HG02970 (cell line): ENCODE measurements around the gene FBN3.
"Not testable (repeated sequence)": the region's sequence is repeated elsewhere in the genome, so short reads cannot be mapped to it uniquely, and the experiment has no call there.

Experiments
- ATAC-seq: cut with Tn5 transposase; IDR thresholded peaks from one replicate; pipeline ENCODE4 v1.9.1; 2021; ENCODE audit warnings: mild to moderate bottlenecking, moderate library complexity, moderate number of reproducible peaks; ENCODE audit not compliant: unreplicated experiment, low FRiP score

Gene FBN3

DNA sequence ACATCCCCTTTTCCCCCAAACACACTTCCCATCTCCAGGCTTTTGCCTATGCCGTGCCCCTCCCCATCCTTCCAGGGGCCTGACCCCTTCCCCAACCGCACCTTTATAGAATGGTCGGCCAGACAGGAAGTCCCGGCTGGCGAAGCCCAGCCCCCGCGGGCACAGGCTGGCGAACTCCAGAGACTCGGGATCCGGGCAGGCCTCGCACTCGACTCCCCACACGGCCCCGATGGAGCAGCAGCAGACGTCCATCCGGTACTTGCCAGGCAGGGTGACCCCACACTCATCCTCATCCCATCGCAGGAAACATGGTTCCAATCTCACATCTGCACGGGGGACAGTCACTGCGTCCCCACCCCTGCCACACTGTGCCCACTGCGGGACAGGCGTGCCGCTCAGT, 25.7 kb downstream of the FBN3 start:
- ATAC-seq = no peak

DNA sequence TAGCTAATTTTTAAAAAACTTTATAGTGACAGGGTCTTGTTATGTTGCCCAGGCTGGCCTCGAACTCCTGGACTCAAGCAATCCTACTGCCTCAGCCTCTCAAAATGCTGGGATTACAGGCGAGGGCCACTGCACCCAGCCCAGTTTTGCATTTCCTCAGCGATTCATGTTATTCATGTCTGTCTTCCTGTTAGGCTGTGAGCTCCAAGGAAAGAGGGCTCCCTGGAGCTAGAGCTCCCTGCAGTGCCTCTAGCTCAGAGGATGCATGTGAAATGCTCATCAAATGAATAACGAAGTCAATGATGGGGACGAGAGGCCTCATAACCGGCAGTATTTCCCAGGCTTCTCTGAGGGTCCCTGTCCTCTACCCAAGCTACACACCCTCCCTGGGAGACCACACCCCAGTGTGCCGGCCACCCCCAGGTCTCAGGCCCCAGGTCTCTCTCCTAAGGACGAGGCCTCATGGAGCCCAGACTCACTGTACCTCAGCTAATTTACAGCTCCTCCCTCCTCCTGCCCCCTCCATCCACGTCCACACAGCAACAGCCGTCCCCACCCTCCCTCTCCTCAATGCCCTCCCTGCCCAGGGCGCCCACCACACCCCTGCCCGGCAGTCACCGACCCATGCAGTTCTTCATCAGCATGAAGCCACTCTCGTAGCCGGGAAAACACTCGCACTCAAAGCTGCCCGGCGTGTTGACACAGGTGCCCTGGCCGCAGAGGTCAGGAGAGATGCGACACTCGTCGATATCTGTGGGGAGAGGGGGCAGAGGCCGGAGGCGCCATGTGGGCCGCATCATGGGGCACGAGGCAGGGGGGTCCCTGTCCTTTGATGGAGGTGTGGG, 28.5 kb downstream of the FBN3 start:
- ATAC-seq = no peak

DNA sequence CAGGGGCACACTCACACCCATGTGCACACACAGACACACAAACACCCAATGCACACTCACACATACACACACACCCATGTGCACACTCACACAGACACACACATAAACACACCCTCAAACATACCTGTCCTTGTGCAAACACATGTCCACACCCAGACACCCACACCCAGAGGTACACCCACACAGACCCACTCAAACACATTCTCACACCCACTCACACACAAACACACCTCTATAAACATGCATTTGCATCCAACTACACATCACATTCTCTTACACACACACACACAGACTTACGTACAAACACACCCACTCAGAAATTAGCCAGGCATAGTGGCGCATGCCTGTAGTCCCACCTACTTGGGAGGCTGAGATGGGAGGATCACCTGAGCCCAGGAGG, 31.4 kb downstream of the FBN3 start:
- ATAC-seq = no peak

DNA sequence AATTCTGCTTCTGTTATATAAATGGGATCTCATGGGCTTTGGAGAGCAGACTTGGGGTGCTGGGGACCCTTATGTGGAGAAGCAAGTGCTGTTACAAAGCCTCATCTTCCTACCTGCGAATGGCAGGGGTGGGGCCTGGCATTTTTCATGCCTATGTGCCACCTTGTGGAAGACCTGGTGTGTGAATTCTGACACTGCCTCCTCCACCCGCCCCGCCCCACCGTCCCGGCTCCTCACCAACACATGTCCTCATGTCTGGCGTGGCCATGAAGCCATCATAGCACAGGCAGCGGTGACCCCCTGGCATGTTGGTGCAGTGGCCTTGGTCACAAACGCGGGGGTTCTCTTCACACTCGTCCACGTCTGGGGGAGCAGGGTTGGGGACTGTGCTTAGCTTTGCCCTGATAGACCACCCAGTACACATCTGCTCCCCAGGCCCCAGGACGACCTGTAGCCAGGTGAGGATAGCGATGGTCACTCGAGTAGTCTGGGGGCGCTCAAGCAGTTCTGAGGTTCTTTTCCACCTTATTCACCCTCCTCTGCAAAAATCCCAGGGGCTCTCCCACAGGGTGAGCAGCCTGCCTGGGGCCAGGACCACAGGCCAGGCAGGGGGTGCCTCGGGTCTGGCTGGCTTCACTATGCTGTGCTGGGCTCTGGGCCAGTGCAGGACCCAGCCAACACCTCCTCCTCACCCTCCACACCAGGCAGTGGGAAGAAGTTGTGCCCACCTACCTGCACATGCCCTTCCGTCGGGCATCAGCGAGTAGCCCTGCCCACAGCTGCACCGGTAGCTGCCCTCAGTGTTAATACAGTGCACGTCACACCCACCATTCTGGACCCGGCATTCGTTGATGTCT, 32.7 kb downstream of the FBN3 start:
- ATAC-seq = no peak

DNA sequence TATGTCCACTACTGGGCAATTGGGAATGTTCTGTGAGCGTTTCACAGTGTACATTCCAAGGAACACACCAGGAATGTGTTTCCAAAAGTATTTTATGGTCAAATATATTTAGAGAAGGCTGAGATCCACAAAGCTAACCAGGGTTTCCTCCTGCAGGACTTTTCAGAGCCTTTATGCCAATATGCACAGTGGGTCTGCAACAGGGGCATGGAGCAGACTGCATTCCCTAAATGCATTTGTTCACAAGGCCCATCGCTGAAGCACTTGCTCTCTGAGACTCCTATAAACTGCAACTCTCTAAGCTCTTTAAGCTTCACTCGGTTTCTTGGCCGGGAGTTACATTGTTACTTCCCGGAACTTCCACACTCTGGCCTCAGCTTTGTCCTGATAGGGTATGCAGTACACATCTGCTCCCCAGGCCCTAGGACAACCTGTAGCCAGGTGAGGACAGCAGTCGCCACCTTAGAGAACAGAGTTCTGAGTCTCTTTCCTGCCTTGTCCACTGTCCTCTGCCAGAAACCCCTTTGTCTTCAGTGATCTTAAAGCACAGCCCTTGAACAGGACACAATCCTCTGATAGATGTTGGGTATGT, 33.5 kb downstream of the FBN3 start:
- no peak for ATAC-seq

- no peak for ATAC-seq
These were observed 36.4 kb downstream of the FBN3 start for GRCh38 chr19:8113017-8113416.

GRCh38 chr19:8111376-8111775, 38.0 kb downstream of the FBN3 start:
- no peak for ATAC-seq

DNA sequence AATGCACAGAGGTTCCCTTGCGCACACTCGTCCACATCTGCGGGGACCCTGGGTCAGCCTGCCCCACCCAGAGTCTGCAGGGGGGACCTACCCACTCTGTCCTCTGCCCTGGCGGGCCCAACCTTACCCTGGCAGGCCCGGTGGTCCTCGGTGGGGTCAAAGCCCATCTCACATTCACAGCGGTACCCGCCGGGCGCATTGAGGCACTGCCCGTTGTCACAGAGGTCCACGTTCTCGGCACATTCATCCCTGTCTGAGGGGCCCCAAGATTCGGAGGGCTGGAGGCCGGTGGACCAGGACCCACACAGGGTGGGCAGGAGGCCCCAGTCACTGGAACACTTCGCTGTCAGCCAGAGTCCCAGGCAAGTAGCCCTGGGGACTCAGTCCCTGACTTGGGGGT, 38.5 kb downstream of the FBN3 start:
- ATAC-seq = no peak

DNA sequence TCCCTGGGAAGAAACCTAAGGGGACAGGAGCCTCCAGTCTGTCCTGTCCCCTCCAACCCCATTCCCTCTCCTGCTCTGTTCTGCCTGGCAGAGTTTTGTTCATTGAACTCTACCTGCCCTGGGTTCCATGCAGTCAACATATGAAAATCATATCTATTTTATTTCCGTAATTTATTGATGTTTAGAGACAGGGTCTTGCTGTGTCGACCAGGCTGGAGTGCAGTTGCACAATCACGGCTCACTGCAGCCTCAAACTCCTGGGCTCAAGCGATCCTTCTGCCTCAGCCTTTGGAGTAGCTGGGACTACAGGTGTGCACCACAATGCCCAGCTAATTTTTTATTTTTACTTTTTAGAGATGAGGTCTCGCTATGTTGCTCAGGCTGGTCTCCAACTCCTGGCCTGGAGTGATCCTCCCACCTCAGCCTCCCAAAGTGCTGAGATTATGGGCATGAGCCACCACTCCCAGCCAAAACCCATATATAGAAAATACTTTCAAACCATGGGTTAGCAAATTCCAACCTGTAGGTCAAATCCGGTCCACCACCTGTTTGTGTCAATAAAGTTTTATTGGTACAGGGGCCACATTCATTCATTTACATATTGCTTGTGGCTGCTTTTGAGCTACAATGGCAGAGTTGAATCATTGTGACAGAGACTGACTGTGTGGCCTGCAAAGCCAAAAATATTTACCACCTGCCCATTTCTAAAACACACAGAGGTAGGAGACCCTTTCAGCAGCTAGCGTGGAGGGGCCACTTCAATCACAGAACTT, 39.3 kb downstream of the FBN3 start:
- ATAC-seq = no peak

GRCh38 chr19:8109455-8109854, 39.9 kb downstream of the FBN3 start:
- ATAC-seq = no peak

DNA sequence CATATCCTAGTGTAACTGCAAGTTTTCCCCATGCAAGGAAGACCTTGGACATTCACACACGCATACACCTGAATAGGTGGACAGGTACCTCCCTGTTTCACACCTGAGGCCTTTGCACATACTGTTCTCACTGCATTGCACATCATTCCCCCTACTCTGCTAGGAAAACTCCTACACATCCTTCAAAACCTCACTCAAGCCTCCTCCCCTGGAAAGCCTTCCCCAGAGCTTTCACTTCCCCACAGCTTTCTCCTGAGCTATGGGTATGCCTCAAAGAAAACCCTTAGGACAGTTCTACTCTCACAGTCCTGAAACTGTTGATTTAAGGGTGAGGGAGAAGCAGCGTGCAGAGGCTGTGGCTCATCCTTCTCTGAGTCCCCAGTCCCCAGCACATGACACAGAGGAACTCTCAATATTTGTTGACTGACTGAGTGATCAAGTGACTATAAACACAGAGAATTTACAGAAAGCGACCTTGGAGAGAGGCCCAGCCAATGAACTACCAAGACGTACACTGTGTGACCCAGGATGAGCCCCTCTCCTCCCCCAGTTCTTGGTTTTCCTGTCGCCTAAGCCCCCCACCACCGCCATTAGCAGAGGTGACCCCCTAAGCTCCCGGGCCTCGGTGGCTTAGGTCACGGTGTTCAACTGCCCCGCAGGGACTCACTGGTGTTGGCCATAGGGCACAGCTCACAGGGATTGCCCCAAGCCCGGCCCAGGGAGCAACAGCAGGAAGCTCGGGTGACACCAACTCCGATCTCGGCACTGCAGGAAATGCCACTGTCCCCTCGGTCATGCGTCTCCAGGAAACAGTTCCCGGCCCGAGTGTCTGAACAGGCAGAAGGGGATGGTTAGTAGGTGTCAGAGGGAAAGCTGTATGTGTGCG, 40.6 kb downstream of the FBN3 start:
- no peak for ATAC-seq

GRCh38 chr19:8107301-8107903, 42.0 kb downstream of the FBN3 start:
- no peak for ATAC-seq

DNA sequence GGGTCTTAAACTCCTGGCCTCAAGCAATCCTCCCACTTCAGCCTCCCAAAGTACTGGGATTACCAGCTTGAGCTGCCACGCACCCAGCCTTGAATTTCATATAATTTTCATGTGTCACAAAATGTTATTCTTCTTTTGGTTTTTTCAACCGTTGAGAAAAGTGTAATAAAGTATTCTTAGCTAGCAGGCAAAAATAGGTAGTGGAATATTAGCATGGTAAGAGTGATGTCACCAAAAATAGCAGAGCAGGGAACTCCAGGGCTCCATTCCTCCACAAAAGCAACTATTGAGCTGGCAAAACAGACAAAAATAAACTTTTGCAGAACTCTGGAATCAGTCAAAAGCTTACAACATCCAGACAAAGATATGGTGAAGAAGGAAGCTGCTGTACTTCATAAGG, 43.9 kb downstream of the FBN3 start:
- no peak for ATAC-seq

GRCh38 chr19:8101910-8102309, 47.5 kb downstream of the FBN3 start:
- ATAC-seq = not testable (repeated sequence)

DNA sequence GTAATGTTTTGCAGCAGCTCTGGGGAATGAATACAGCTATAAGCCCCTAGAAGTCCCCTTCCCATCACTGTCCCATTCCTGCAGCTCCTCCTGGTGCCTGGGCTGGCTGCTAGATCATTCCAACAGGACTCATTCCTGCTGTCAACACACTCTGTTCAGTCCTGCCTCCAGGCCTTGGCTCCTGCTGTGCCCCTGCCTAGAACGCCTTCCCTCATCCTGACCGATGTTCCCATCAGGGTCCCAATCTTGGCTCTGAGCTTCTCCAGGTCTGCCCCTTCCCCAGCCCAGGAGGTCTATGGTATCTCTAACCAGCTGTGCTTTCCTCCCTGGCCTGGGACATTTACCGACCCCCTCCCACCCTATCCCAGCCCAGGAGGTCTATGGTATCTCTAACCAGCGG, 48.1 kb downstream of the FBN3 start:
- no peak for ATAC-seq

DNA sequence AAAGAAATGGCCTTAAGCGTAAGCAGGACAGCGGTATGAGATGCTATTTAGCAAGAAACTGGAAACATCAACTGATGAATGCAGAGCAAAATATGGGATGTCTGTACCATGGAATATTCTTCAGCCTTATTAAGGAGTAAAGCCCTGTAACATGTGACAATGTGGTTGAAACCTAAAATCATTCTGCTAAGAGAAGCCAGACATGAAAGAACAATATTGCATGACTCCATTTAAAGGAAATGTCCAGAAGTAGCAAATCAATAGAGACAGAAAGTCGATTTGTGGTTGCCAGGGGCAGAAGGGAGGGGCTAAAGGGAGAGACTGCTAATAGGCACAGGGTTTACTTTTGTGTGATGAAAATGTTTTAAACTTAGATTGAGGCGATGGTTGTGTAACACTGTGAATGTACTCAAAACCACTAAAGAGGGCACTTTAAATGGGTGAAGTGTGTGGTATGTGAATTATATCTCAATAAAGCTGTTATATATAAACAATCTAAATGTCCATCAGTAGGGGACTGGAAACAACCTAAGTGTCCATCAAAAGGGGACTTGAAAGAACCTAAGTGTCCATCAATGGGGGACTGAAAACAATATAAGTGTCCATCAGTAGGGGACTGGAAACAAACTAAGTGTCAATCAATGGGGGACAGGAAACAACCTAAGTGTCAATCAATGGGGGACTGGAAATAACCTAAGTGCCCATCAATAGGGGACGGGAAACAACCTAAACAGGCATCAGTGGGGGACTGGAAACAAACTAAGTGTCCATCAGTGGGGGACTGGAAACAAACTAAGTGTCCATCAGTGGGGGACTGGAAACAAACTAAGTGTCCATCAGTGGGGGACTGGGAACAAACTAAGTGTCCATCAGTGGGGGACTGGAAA, 51.5 kb downstream of the FBN3 start:
- ATAC-seq = no peak

DNA sequence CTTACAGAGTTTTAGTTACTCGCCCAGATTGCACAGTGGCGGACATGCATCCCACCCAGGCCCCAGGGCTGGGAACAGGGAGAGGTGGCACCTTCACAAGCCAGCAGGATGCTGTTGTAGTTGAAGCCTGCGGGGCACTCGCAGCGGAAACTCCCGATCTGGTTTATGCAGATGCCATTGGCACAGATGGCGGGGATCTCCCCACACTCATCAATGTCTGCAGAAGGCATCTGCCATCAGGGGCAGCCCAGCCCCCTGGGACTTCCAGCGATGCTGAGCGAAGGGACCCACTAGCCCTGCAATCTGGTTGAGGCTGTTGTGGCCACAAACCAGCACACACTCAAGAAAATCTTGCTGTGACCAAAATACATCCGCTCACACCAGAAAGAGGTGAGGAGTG, 52.2 kb downstream of the FBN3 start:
- no peak for ATAC-seq

GRCh38 chr19:8096071-8096470, 53.3 kb downstream of the FBN3 start:
- no peak for ATAC-seq
